ENCODE data around the gene TBR1. TPM values are rescaled to one million over a fixed set of nuclear protein-coding genes. Genes with fewer than 3 reads are reported as not detected.

Gene TBR1
- total and polyA plus RNA-seq, 2 experiments from 2014 or later = 0.97 TPM; not detected in 1

DNA sequence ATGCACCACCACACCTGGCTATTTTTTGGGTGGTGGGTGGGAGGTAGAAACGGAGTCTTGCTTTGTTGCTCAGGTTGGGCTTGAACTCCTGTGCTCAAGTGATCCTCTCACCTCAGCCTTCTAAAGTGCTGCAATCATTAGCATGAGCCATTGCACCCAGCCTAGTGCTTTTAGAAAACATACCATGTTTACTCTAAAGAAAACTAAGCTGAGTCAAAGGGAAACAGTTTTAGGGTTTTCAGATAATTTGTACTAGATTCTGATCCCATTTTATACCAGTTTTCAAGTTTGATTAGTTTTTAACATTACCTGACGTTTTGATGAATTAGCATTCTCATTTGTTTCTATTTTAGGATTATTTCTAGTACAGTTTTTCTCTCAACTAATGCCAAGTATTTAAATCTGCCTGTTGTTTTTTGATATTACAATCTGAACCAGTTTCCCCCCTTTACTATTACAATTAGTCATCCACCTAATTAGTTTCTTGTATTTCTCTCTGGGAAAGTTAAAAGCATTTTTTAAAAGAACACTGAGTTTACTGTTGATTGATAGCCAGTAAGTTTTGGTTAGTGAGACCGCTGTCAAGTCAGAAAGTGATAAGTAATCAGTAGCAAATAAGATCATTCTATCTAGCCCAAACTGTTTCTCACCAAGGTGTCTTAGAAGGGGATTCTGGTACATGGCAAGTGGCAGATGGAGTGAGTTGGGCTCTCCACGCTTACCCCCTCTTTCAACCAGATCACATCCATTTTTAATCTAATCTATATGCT lies 24.2 kb upstream of the TBR1 start:
- in situ Hi-C loops (cut with MboI) = no loop called here
- WGBS, 2 experiments (ENCODE audit: low coverage in 1 of 2, low lambda C conversion rate in 2 of 2, missing lambda C conversion rate in 2 of 2) = 96 to 98% methylated on average over 4 of the region's 4 CpGs
- no peak overlapping the region for H3K9ac ChIP-seq

DNA sequence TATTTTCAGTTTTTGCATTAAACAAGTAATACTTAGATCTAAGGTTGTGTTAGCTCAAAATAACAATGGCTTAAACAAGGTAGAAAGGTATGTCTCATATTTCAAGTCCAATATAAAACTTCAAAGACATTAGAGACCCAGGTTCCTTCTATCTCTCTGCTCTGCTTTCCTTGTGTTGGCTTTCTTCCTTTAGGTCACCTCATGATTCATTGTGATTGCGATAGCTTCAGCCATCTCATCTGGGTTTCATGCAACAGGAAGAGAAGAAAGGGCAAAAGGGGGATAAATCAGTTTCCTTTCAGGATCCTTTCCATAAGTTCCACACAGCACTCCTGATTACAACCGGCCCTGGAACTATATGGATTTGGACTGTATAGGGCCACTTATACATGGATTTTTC lies 16.0 kb upstream of the TBR1 start:
- in situ Hi-C loops (cut with MboI) = no loop called here
- Histone ChIP-seq H3K79me2 (ENCODE audit: insufficient read depth) (no peaks in the 10 kb centered on the region), H3K4me3 (no peak overlapping the region), H3K9me2 (ENCODE audit: insufficient read depth) (no peaks in the 10 kb centered on the region), H3K27me3 (replicated peaks; ENCODE audit: insufficient read depth) (no peaks in the 10 kb centered on the region), H3K27ac (no peak overlapping the region), H2AFZ (no peak overlapping the region), H4K20me1 (ENCODE audit: insufficient read depth) (no peaks in the 10 kb centered on the region), H3F3A (ENCODE audit: insufficient read depth) (peaks cover 3% of the 10 kb centered on the region; the same call in 1 of the 2 replicates), H3K36me3 (ENCODE audit: low read depth) (peaks cover 52% of the 10 kb centered on the region), H3K9me3 (ENCODE audit: low read depth) (no peaks in the 10 kb centered on the region), H3K4me1 (ENCODE audit: insufficient read depth) (no peaks in the 10 kb centered on the region), H3K4me2 (ENCODE audit: unreplicated experiment) (no peak overlapping the region), H3K9ac (no peak overlapping the region)
- TF ChIP-seq EZH2phosphoT487 (IDR thresholded peaks at IDR 0.05; ENCODE audit: insufficient read depth, low read depth) = no peak
- TF ChIP-seq EZH2 (IDR thresholded peaks at IDR 0.05; ENCODE audit: insufficient read depth, poor library complexity, severe bottlenecking) = no peak
- peak; percentile 48 for DNase-seq
- WGBS, 2 experiments (ENCODE audit: low coverage in 1 of 2, low lambda C conversion rate in 2 of 2, missing lambda C conversion rate in 2 of 2) = 84 to 95% methylated on average over 2 of the region's 2 CpGs

More for the DNA sequence above, 24.2 kb upstream of the TBR1 start:
- TF ChIP-seq EZH2 (IDR thresholded peaks at IDR 0.05; ENCODE audit: insufficient read depth, poor library complexity, severe bottlenecking) = no peak
- TF ChIP-seq EZH2phosphoT487 (IDR thresholded peaks at IDR 0.05; ENCODE audit: insufficient read depth, low read depth) = no peak
- no peak for DNase-seq
- Histone ChIP-seq H3K36me3 (ENCODE audit: low read depth) (peaks cover 27% of the 10 kb centered on the region), H4K20me1 (ENCODE audit: insufficient read depth) (no peaks in the 10 kb centered on the region), H2AFZ (no peak overlapping the region), H3K9me2 (ENCODE audit: insufficient read depth) (no peaks in the 10 kb centered on the region), H3K79me2 (ENCODE audit: insufficient read depth) (no peaks in the 10 kb centered on the region; the same call in 1 of the 2 replicates), H3K27ac (no peak overlapping the region), H3K27me3 (replicated peaks; ENCODE audit: insufficient read depth) (no peaks in the 10 kb centered on the region), H3K4me2 (ENCODE audit: unreplicated experiment) (no peak overlapping the region), H3K4me1 (ENCODE audit: insufficient read depth) (no peaks in the 10 kb centered on the region), H3K4me3 (no peak overlapping the region), H3F3A (ENCODE audit: insufficient read depth) (no peaks in the 10 kb centered on the region), H3K9me3 (ENCODE audit: low read depth) (no peaks in the 10 kb centered on the region)

DNA sequence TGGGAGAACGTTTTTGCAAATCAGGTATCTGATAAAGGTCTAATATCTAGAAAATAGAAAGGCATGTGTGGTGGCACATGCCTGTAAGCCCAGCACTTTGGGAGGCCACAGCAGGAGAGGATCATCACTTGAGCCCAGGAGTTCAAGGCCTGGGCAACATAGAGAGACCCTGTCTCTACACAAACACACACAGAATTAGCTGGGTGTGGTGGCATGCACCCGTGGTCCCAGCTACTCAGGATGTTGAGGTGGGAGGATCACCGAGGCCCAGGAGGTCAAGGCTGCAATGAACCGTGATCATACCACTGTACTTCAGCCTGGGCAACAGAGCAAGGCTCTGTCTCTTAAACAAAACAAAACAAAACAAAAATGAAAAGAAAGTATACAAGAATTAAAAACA lies 13.8 kb upstream of the TBR1 start:
- TF ChIP-seq EZH2phosphoT487 (IDR thresholded peaks at IDR 0.05; ENCODE audit: insufficient read depth, low read depth) (no peak), EZH2 (IDR thresholded peaks at IDR 0.05; ENCODE audit: insufficient read depth, poor library complexity, severe bottlenecking) (no peak)
- H4K20me1 ChIP-seq (ENCODE audit: insufficient read depth) = no peaks in the 10 kb centered on the region

DNA sequence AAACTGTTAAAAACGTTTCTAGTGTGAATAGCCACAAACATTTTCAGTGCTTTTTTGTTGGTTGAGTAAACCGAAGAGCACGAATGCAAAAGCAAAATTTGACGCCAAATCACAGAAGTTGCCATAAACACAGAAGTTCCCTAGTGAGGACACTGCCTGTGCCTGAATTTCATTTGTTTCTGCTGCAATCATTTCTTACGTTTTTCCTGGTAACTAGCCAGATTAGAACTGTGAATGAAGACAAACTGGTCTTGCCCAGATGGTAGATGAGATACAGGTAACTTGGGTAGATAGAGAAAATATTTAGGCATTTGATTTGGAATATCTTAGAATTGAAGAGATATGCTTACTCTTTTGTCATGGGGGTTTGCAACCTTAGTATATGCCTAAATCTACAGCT lies 9.8 kb upstream of the TBR1 start:
- WGBS, 2 experiments (ENCODE audit: low coverage in 1 of 2, low lambda C conversion rate in 2 of 2, missing lambda C conversion rate in 2 of 2) = 85 to 86% methylated on average over 5 of the region's 5 CpGs
- Histone ChIP-seq H3K27ac (no peak overlapping the region), H3K36me3 (ENCODE audit: low read depth) (peaks cover 24% of the 10 kb centered on the region), H3K9me3 (ENCODE audit: low read depth) (no peaks in the 10 kb centered on the region), H3K4me2 (ENCODE audit: unreplicated experiment) (no peak overlapping the region), H4K20me1 (ENCODE audit: insufficient read depth) (no peaks in the 10 kb centered on the region), H3K4me3 (no peak overlapping the region), H3K9me2 (ENCODE audit: insufficient read depth) (no peaks in the 10 kb centered on the region), H3F3A (ENCODE audit: insufficient read depth) (0 out of 2 replicates have a peak, but pooled peaks cover 5% of the 10 kb centered on the region), H2AFZ (no peak overlapping the region), H3K27me3 (replicated peaks; ENCODE audit: insufficient read depth) (no peaks in the 10 kb centered on the region), H3K9ac (no peak overlapping the region), H3K4me1 (ENCODE audit: insufficient read depth) (no peaks in the 10 kb centered on the region), H3K79me2 (ENCODE audit: insufficient read depth) (no peaks in the 10 kb centered on the region)
- in situ Hi-C loops (cut with MboI) = no loop called here
- DNase-seq = no peak
- TF ChIP-seq EZH2phosphoT487 (IDR thresholded peaks at IDR 0.05; ENCODE audit: insufficient read depth, low read depth) (no peak), EZH2 (IDR thresholded peaks at IDR 0.05; ENCODE audit: insufficient read depth, poor library complexity, severe bottlenecking) (no peak)

More for the DNA sequence above, 13.8 kb upstream of the TBR1 start:
- H3K9ac ChIP-seq = no peak overlapping the region
- no peak overlapping the region for H3K4me2 ChIP-seq (ENCODE audit: unreplicated experiment)
- peaks cover 35% of the 10 kb centered on the region for H3K36me3 ChIP-seq (ENCODE audit: low read depth)
- H3K27ac ChIP-seq = no peak overlapping the region
- H3K4me1 ChIP-seq (ENCODE audit: insufficient read depth) = no peaks in the 10 kb centered on the region
- no peak overlapping the region for H2AFZ ChIP-seq
- no peak for DNase-seq
- H3K27me3 ChIP-seq (replicated peaks; ENCODE audit: insufficient read depth) = no peaks in the 10 kb centered on the region
- H3K79me2 ChIP-seq (ENCODE audit: insufficient read depth) = no peaks in the 10 kb centered on the region
- peaks cover 3% of the 10 kb centered on the region; the same call in 1 of the 2 replicates for H3F3A ChIP-seq (ENCODE audit: insufficient read depth)
- no peaks in the 10 kb centered on the region for H3K9me3 ChIP-seq (ENCODE audit: low read depth)
- no peak overlapping the region for H3K4me3 ChIP-seq
- H3K9me2 ChIP-seq (ENCODE audit: insufficient read depth) = no peaks in the 10 kb centered on the region
- WGBS, 2 experiments (ENCODE audit: low coverage in 1 of 2, low lambda C conversion rate in 2 of 2, missing lambda C conversion rate in 2 of 2) = 87 to 91% methylated on average over 4 of the region's 4 CpGs
- in situ Hi-C loops (cut with MboI) = no loop called here
